HG03064 (cell line): Measurements from ENCODE around the gene AEBP2.
"Not testable (repeated sequence)": the region's sequence is repeated elsewhere in the genome, so short reads cannot be mapped to it uniquely, and the experiment has no call there.

Source experiments
- ATAC-seq: cut with Tn5 transposase; IDR thresholded peaks from one replicate; pipeline ENCODE4 v1.9.1; 2021; ENCODE audit warnings: low read depth; ENCODE audit not compliant: unreplicated experiment

AEBP2 gene

GRCh38 chr12:19451196-19451595 is 11.9 kb downstream of the AEBP2 start:
- ATAC-seq: no peak

- no peak for ATAC-seq
Measured at GRCh38 chr12:19453961-19454360, 14.7 kb downstream of the AEBP2 start.

GRCh38 chr12:19454837-19455236 is 15.5 kb downstream of the AEBP2 start:
- no peak for ATAC-seq

- ATAC-seq: no peak
Measured at GRCh38 chr12:19456176-19456575, 16.9 kb downstream of the AEBP2 start.

GRCh38 chr12:19457561-19457960 is 18.3 kb downstream of the AEBP2 start:
- no peak for ATAC-seq

- ATAC-seq: no peak
Measured at GRCh38 chr12:19458733-19459132, 19.4 kb downstream of the AEBP2 start.

GRCh38 chr12:19461999-19462398 is 22.7 kb downstream of the AEBP2 start:
- ATAC-seq: no peak

GRCh38 chr12:19462406-19462805 is 23.1 kb downstream of the AEBP2 start:
- ATAC-seq: no peak

GRCh38 chr12:19464192-19464580 is 24.9 kb downstream of the AEBP2 start:
- ATAC-seq: no peak

GRCh38 chr12:19465711-19466110 is 26.4 kb downstream of the AEBP2 start:
- ATAC-seq: no peak

GRCh38 chr12:19474147-19474546 is 34.9 kb downstream of the AEBP2 start:
- no peak for ATAC-seq

GRCh38 chr12:19475884-19476505 is 36.7 kb downstream of the AEBP2 start:
- not testable (repeated sequence) for ATAC-seq

GRCh38 chr12:19477071-19477470 is 37.8 kb downstream of the AEBP2 start:
- ATAC-seq: no peak

GRCh38 chr12:19480459-19480858 is 41.2 kb downstream of the AEBP2 start:
- ATAC-seq: no peak

GRCh38 chr12:19482036-19482435 is 42.7 kb downstream of the AEBP2 start:
- no peak for ATAC-seq

GRCh38 chr12:19482551-19483109 is 43.3 kb downstream of the AEBP2 start:
- peak; percentile 77 for ATAC-seq

GRCh38 chr12:19483727-19484126 is 44.4 kb downstream of the AEBP2 start:
- no peak for ATAC-seq

- no peak for ATAC-seq
Measured at GRCh38 chr12:19484738-19485137, 45.4 kb downstream of the AEBP2 start.

- ATAC-seq: no peak
Measured at GRCh38 chr12:19485240-19485639, 45.9 kb downstream of the AEBP2 start.

- ATAC-seq: no peak
Measured at GRCh38 chr12:19489168-19489567, 49.9 kb downstream of the AEBP2 start.

GRCh38 chr12:19490908-19491307 is 51.6 kb downstream of the AEBP2 start:
- no peak for ATAC-seq

GRCh38 chr12:19491863-19492262 is 52.6 kb downstream of the AEBP2 start:
- no peak for ATAC-seq
